GM23248 (cell line): Measurements from ENCODE around the gene ACTR10. TPM values are rescaled to one million over a fixed set of nuclear protein-coding genes. Genes with fewer than 3 reads are reported as not detected.
A peak's percentile ranks its signal among the peaks of the same experiment; 100 is the strongest.

ENCODE experiments used
- DNase-seq: peaks from one replicate; pipeline ENCODE4 v3.0.0-alpha.2; 2015
- H2AFZ ChIP-seq: fragments of 200-600 bp; sonication (generic); 2 replicates; pipeline ENCODE4 v1.6.1; 2016; ENCODE audit warnings: antibody characterized with exemption
- H3F3A ChIP-seq: fragments of 200-600 bp; sonication (generic); 2 replicates; pipeline ENCODE4 v1.6.1; 2016; ENCODE audit warnings: mild to moderate bottlenecking, antibody characterized with exemption, mixed run types; ENCODE audit not compliant: insufficient read depth
- H3K27ac ChIP-seq: fragments of 200-600 bp; sonication (generic); 2 replicates; pipeline ENCODE4 v1.5.1; 2016; ENCODE audit warnings: mild to moderate bottlenecking
- H3K27me3 ChIP-seq: fragments of 200-600 bp; sonication (generic); replicated peaks from 2 replicates; pipeline ENCODE4 v1.6.1; 2016; ENCODE audit warnings: mild to moderate bottlenecking; ENCODE audit not compliant: insufficient read depth
- H3K36me3 ChIP-seq: fragments of 200-600 bp; sonication (generic); 2 replicates; pipeline ENCODE4 v1.6.1; 2016; ENCODE audit warnings: low read depth, mild to moderate bottlenecking
- H3K4me1 ChIP-seq: fragments of 200-600 bp; sonication (generic); 2 replicates; pipeline ENCODE4 v1.6.1; 2016; ENCODE audit warnings: mild to moderate bottlenecking; ENCODE audit not compliant: insufficient read depth
- H3K4me2 ChIP-seq: fragments of 200-600 bp; sonication (generic); one replicate; pipeline ENCODE4 v1.6.1; 2016; ENCODE audit warnings: mild to moderate bottlenecking; ENCODE audit not compliant: unreplicated experiment
- H3K4me3 ChIP-seq: fragments of 200-600 bp; sonication (generic); 2 replicates; pipeline ENCODE4 v1.5.1; 2016; ENCODE audit warnings: mild to moderate bottlenecking
- H3K79me2 ChIP-seq: fragments of 200-600 bp; sonication (generic); 2 replicates; pipeline ENCODE4 v1.6.1; 2016; ENCODE audit warnings: mild to moderate bottlenecking; ENCODE audit not compliant: insufficient read depth
- H3K9ac ChIP-seq: fragments of 200-600 bp; sonication (generic); 2 replicates; pipeline ENCODE4 v1.6.1; 2016; ENCODE audit warnings: mild to moderate bottlenecking
- H3K9me2 ChIP-seq: fragments of 200-600 bp; sonication (generic); 2 replicates; pipeline ENCODE4 v1.6.1; 2016; ENCODE audit warnings: mixed run types, mild to moderate bottlenecking, moderate library complexity; ENCODE audit not compliant: insufficient read depth
- H3K9me3 ChIP-seq: fragments of 200-600 bp; sonication (generic); one replicate; pipeline ENCODE4 v1.6.1; 2017; ENCODE audit warnings: low read depth
- H4K20me1 ChIP-seq: fragments of 200-600 bp; sonication (generic); 2 replicates; pipeline ENCODE4 v1.6.0; 2016; ENCODE audit not compliant: insufficient read depth
- EZH2 ChIP-seq: fragments of 200-600 bp; sonication (generic); IDR thresholded peaks from 2 replicates; pipeline ENCODE4 v1.6.1; 2018; ENCODE audit warnings: antibody characterized with exemption, mild to moderate bottlenecking; ENCODE audit not compliant: insufficient read depth, poor library complexity, severe bottlenecking
- EZH2phosphoT487 ChIP-seq: fragments of 200-600 bp; sonication (generic); IDR thresholded peaks from 2 replicates; pipeline ENCODE4 v1.6.1; 2018; ENCODE audit warnings: antibody characterized with exemption, moderate library complexity, mild to moderate bottlenecking, low read depth; ENCODE audit not compliant: insufficient read depth
- WGBS, 2 experiments: methylation state at CpG; one replicate each; pipeline ENCODE4 v1.1.6; 2015 to 2017; ENCODE audit warnings: low lambda C conversion rate in 2 of 2, low coverage in 1 of 2; ENCODE audit errors: missing lambda C conversion rate in 2 of 2; 5-methylcytosine and 5-hydroxymethylcytosine counted together
- in situ Hi-C: fragments of 300-500 bp; cut with MboI; formaldehyde crosslinking; loops from 2 replicates; pipeline ENCODE4 v1.15.0; 2020
- polyA plus RNA-seq: library from polyadenylated mRNA; unstranded; fragments of >200 nt; fragmentation: Nextera tagmentation; extraction: Ambion mirVana; gene quantifications from 2 replicates; pipeline ENCODE4 v1.2.1, GENCODE V29; 2016
- total RNA-seq: library from RNA; depleted of rRNA; stranded (reverse); fragments of >200 nt; shearing (Covaris generic); gene quantifications from 2 replicates; pipeline ENCODE4 v1.2.3, GENCODE V29; 2014

The ACTR10 gene
- total and polyA plus RNA-seq, 2 experiments from 2014 or later = 69.9 to 188 TPM

- H3K36me3 ChIP-seq = no peaks in the 10 kb centered on the region
- peak overlapping the region; percentile 95 for H3K4me3 ChIP-seq
- peak overlapping the region; percentile 87 for H3K4me2 ChIP-seq
- peak overlapping the region; percentile 97 for H2AFZ ChIP-seq
- H3F3A ChIP-seq = peaks cover 46% of the 10 kb centered on the region
- H4K20me1 ChIP-seq = no peaks in the 10 kb centered on the region
- DNase-seq = peak; percentile 55
- in situ Hi-C loops = no loop called here
- no peaks in the 10 kb centered on the region for H3K9me3 ChIP-seq
- no peaks in the 10 kb centered on the region for H3K27me3 ChIP-seq
- WGBS, 2 experiments = 3 to 4% methylated on average over 16 of the region's 16 CpGs
- H3K9me2 ChIP-seq = no peaks in the 10 kb centered on the region
- H3K79me2 ChIP-seq = peaks cover 41% of the 10 kb centered on the region
- peaks cover 21% of the 10 kb centered on the region for H3K4me1 ChIP-seq
- no peak for TF ChIP-seq EZH2phosphoT487
- TF ChIP-seq EZH2 = no peak
- H3K27ac ChIP-seq = peak overlapping the region; percentile 96
- peak overlapping the region; percentile 97 for H3K9ac ChIP-seq
Observed at GRCh38 chr14:58243790-58244555, 44.0 kb downstream of the ACTR10 start.

- TF ChIP-seq EZH2 (no peak), EZH2phosphoT487 (no peak)
- 1% methylated on average over 50 of the region's 50 CpGs for WGBS, 2 experiments
- DNase-seq = peak; percentile 99
- H3K4me3 ChIP-seq = peak within 1 kb of the TSS; percentile 95
- peak within 1 kb of the TSS; percentile 96 for H3K4me2 ChIP-seq
- no peaks in the 10 kb centered on the region for H3K27me3 ChIP-seq
- H3K9me2 ChIP-seq = no peaks in the 10 kb centered on the region
- H3F3A ChIP-seq = peaks cover 40% of the 10 kb centered on the region
- H3K9ac ChIP-seq = peak within 1 kb of the TSS; percentile 97
- peak within 1 kb of the TSS; percentile 97 for H2AFZ ChIP-seq
- H4K20me1 ChIP-seq = no peaks in the 10 kb centered on the region
- peaks cover 21% of the 10 kb centered on the region for H3K4me1 ChIP-seq
- in situ Hi-C loops = no loop called here
- peak within 1 kb of the TSS; percentile 96 for H3K27ac ChIP-seq
- H3K36me3 ChIP-seq = no peaks in the 10 kb centered on the region
- peaks cover 49% of the 10 kb centered on the region for H3K79me2 ChIP-seq
- H3K9me3 ChIP-seq = no peaks in the 10 kb centered on the region
Observed at GRCh38 chr14:58244556-58245387, 44.8 kb downstream of the ACTR10 start, which contains the start of gene PSMA3. Gene PSMA3, plus strand, starts transcription at chr14:58244843. Its CDS starts 78 bp downstream, at chr14:58244921.

- H3K9me2 ChIP-seq = no peaks in the 10 kb centered on the region
- peaks cover 44% of the 10 kb centered on the region for H3F3A ChIP-seq
- no peaks in the 10 kb centered on the region for H4K20me1 ChIP-seq
- H2AFZ ChIP-seq = peak overlapping the region; percentile 95
- peaks cover 57% of the 10 kb centered on the region for H3K79me2 ChIP-seq
- H3K27me3 ChIP-seq = no peaks in the 10 kb centered on the region
- in situ Hi-C loops = no loop called here
- H3K4me1 ChIP-seq = peaks cover 21% of the 10 kb centered on the region
- no peaks in the 10 kb centered on the region for H3K36me3 ChIP-seq
- no peak for TF ChIP-seq EZH2phosphoT487
- TF ChIP-seq EZH2 = no peak
- WGBS, 2 experiments = 1 to 3% methylated on average over 3 of the region's 3 CpGs
- no peak for DNase-seq
- peak overlapping the region; percentile 97 for H3K9ac ChIP-seq
- peak overlapping the region; percentile 96 for H3K27ac ChIP-seq
- peak overlapping the region; percentile 96 for H3K4me2 ChIP-seq
- H3K4me3 ChIP-seq = peak overlapping the region; percentile 95
- H3K9me3 ChIP-seq = no peaks in the 10 kb centered on the region
Observed at GRCh38 chr14:58245562-58245961, 45.6 kb downstream of the ACTR10 start.

- H3K4me2 ChIP-seq = no peak overlapping the region
- peaks cover 40% of the 10 kb centered on the region for H3F3A ChIP-seq
- no peak for TF ChIP-seq EZH2phosphoT487
- H2AFZ ChIP-seq = no peak overlapping the region
- no peak overlapping the region for H3K9ac ChIP-seq
- in situ Hi-C loops = no loop called here
- peaks cover 96% of the 10 kb centered on the region for H3K79me2 ChIP-seq
- no peak for DNase-seq
- WGBS, 2 experiments = 88 to 94% methylated on average over 8 of the region's 8 CpGs
- no peaks in the 10 kb centered on the region for H3K27me3 ChIP-seq
- H3K4me3 ChIP-seq = no peak overlapping the region
- H3K27ac ChIP-seq = no peak overlapping the region
- peaks cover 17% of the 10 kb centered on the region for H3K4me1 ChIP-seq
- no peaks in the 10 kb centered on the region for H4K20me1 ChIP-seq
- H3K9me2 ChIP-seq = no peaks in the 10 kb centered on the region
- no peaks in the 10 kb centered on the region for H3K9me3 ChIP-seq
- peaks cover 34% of the 10 kb centered on the region; the same call in 1 of the 2 replicates for H3K36me3 ChIP-seq
Observed at GRCh38 chr14:58249611-58250010, 49.7 kb downstream of the ACTR10 start.
